Stimulated activated CD4-positive, alpha-beta T cell treated with anti-CD3 and anti-CD28 coated beads, Interleukin-4, amount 100 ng/mL, for 1 hour (primary cell): Measurements from ENCODE around the gene RBM25.
"Not testable (repeated sequence)": the region's sequence is repeated elsewhere in the genome, so short reads cannot be mapped to it uniquely, and the experiment has no call there.

Experiments used
- DNase-seq: peaks from one replicate; pipeline ENCODE4 v3.0.0-alpha.2; 2020

The RBM25 gene

DNA sequence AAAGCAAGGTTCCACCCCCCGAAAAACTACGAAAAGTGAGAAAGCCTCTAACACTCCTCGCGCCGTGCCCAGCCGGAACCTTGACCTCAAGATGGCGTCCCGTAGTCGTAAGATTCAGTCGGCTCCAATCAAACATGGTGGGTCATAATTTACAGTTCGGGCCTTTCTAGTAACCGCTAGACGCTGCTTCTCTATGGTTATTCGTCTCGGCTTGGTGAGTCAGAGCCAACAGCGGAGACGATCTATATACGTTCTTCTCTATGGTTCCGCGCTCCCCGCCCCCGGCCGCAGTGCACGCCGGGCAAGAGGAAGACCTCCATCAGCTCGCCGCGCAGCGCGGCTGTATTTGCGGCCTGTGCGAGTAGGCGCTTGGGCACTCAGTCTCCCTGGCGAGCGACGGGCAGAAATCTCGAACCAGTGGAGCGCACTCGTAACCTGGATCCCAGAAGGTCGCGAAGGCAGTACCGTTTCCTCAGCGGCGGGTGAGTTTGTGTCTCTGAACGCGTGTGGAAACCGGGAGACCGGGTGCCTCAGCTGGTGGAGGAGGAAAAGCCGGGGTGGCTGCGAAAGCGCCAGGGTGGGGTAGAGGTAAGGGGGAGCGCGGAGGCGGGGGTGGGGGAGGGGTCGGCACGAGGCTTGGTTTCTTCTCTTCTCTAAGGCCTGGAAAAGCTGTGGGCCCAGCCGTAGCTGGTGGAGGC is at the start of gene RBM25:
Gene RBM25 (plus strand): TSS at position 311 of the 698 bp plus-strand sequence. CDS start 13,108 bp downstream, outside the sequence.
- peak; percentile 93 for DNase-seq

DNA sequence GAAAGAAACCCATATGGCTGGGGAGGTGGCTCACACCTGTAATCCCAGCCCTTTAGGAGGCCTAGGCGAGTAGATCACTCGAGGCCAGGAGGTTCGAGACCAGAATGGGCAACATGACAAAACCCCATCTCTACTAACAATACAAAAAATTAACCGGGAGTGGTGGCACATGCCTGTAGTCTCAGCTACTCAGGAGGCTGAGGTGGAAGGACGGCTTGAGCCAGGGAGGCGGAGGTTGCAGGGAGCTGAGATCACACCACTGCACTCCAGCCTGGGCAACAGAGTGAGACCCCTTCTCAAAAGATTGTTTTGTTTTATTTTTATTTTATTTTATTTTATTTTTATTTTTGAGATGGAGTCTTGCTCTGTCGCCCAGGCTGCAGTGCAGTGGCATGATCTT is 47.1 kb upstream of the RBM25 start:
- DNase-seq = not testable (repeated sequence)

DNA sequence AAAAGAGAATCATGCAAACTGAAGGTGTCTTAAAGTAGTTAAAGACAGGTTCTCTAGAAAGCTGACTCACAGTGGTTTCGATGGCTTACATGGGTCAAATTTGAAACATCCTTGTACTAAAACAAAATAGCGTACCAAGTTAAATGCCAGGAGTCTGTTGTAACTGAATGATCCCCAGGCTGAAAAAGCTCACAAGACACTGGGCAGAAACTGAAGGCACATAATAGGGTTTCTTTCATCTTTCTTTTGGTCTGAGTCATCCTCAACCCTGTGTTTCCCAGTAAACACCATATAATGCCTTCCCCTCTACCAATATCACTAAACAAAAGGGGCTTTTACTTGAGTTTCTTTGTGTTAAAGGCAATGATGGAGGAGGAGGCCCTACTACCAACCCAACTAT is 44.2 kb upstream of the RBM25 start:
- DNase-seq = no peak

DNA sequence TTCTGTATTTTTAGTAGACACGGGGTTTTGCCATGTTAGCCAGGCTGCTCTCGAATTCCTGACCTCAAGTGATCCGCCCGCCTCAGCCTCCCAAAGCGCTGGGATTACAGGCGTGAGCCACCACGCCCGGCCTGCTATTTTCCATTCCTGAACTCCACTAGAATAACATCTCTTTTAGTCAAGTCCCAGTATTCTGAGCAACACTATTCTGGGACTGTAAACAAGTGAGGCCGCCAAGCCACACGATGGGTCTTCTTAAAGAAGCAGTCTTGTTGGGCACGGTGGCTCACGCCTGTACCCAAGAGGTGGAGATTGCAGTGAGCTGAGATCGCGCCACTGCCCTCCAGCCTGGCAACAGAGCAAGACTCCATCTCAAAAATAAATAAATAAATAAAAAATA is 42.8 kb upstream of the RBM25 start:
- DNase-seq = not testable (repeated sequence)

DNA sequence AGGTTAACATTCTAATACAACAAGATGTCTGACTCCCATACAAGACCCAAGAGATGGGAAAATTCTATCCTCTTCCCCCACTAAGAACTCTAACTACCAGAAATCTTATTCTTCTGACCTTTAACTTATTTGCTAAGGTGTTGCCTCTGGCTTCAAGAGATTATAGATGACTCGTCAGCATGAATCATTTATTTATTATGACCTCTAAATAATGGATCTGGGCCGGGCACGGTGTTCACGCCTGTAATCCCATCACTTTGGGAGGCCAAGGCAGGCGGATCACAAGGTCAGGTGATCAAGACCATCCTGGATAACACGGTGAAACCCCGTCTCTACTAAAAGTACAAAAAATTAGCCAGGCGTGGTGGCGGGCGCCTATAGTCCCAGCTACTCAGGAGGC is 42.3 kb upstream of the RBM25 start:
- DNase-seq = not testable (repeated sequence)

DNA sequence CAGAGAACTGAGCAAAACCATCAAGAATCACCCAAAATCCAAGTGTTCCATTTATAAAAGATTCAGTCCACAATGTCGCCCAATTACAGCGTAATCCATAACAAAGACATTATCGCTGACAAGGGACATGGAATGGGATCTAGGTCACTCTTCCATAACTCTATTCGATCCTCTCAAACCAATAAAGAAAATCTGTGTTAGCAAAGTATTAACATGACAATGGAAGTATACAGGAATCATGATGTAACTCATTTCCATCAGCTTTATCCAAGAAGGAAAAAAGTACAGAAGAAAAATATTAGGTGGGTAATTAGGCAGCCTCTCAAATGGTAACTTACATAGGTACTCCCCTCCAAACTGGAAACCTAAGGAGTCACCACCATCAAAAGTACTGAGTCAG is 36.3 kb upstream of the RBM25 start:
- no peak for DNase-seq

DNA sequence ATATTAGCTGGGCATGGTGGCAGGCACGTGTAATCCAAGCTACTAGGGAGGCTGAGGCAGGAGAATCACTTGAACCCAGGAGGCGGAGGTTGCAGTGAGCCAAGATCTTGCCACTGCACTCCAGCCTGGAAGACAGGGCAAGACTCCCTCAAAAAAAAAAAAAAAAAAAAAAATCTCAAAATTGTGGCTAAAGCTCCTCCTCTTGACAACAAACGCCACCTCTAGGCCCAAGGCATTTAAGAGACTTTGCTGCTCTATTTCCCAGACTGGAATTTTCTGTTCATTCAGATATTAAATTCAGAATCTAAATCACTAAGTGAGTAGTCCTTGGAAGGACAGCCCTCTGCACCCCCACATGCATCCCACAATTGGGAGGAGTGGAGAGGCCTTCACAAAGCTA is 32.8 kb upstream of the RBM25 start:
- no peak for DNase-seq

DNA sequence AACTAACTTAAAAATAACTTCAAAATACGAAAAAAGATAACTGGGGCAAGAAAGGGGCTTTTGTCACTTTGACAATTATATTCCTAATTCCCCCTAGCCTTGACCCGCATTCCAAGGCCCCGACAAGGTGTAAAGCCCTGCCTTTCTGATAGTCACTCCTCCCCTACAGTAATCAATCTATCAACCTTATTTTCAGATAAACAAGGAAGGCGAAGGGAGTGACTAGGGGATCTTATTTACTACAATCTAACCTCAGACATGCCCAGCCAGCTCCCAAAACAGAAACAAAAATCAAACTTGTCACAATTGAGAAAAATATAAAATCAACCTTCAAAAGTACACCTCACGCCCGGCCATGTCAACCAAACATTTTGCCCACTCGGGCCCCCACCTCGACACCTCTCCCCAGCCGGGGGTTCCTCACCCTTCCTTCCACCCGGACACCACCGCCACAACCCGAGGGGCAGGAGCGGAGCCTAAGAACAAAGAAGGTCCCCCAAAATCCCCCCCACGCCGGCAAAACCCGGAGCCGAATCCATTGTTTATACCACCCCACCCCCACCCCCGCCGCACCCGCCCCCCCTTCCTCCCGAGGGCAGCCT is 32.0 kb upstream of the RBM25 start:
- DNase-seq = no peak

DNA sequence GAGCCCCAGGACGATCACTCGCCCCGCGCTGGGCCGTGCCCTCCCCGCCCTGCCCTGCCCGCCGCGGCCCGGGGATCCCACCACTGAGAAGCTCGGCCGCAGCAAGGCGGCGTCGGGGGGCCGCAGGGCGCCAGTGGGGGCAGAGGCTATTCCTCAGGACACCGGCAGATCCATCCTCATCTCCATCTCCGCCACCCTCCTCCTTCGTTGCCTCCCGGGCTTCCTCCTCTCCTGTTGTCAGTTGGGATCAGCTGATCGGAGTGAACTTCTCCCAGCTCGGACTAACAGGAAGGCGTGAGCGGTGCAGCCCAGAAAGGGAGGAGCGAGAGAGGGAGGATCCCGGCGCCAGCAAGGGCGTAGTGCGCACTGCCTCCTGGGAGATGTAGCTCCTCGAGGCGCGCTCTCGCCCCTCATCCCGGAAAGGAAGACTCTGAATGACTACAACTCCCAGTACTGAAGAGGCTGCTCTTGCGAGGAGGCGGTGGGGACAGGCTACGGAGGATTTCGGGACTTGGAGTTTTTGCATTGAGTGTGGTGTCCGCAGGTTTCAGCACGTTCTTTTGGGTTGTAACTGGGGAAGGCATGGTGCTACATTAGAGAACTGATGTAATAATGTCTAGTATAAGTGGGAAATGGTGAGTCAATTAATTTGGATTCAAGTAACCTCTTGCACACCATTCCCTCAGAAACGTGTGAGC is 31.3 kb upstream of the RBM25 start, which contains the start of gene ZFYVE1:
Gene ZFYVE1 (minus strand): TSS at position 262 of the 698 bp plus-strand sequence. CDS start 2,598 bp downstream, outside the sequence.
- peak; percentile 88 for DNase-seq

DNA sequence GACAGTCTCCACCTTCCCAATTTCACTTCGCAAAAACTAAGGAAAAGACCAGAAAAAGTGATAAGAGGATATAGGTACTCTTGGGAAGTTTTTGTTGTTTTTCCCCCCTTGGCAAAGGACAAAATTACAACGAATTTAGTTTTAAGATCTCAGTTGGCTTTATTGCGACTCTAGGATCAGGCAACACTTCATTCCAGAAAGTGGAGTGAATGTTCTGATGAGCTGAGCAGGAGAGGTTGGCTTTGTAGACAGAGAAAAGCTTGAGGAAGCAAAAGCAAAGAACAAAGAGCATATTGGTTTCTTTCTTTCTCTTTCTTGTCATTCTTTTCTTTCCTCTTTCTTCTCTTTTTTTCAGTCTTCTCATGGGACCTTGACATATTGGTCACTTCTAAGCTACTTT is 30.8 kb upstream of the RBM25 start:
- DNase-seq = no peak

DNA sequence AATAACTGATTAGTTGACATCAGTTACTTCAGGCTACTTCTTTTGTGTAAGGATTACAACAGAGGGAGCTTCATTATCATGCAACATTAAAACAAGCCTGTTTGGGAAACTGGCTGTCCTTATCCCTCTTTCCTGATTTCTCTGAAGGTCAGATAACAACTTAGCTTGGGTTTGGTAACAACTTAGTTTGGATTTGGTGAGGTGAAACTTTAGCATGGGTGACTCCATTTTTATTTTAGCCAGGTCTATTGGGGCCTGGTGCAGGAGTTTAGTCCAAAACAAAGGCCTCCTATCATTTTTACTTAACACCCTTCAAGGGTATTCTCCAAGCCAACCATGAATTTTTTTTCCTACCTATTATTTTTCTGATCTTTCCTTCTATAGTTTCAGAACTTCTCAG is 30.4 kb upstream of the RBM25 start:
- no peak for DNase-seq

DNA sequence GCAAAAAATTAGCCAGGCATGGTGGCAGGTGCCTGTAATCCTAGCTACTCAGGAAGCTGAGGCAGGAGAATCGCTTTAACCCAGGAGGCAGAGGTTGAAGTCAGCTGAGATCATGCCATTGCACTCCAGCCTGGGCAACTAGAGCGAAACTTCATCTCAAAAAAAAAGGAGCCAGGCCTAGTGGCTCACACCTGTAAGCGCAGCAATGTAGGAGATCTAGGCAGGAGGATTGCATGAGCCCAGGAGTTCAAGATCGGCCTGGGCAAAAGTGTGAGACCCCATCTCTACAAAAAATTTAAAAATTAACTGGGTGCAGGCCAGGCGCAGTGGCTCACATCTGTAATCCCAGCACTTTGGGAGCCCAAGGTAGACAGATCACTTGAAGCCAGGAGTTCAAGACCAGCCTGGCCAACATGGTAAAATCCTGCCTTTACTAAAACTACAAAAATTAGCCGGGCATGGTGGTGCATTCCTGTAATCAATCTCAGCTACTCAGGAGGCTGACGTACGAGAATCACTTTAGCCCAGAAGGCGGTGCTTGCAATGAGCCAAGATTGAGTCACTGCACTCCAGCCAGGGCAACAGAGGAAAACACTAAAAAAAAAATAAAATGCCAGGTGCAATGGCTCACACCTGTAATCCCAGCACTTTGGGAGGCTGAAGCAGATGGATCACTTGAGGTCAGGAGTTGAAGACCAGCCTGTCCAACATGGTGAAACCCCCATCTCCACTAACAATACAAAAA is 21.5 kb upstream of the RBM25 start:
- not testable (repeated sequence) for DNase-seq

DNA sequence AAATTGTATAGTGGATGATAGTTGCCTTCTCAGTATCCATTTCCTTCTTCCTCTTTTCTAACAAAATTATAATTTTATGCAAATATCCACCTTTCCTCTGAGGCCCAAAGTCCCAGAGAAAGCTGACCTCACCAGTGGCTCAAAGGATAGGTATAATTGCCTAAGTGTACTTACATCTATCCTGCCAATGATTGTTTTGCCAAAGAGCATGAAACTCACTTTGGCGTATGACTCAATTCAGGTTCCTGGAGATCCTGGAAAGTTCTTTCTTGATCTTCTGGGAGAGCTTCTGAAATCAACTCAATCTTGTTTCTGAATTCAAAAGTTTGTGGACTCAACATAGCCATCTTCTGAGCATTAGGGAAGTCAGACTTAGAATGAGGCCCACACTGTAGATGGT is 10.5 kb upstream of the RBM25 start:
- DNase-seq = no peak

DNA sequence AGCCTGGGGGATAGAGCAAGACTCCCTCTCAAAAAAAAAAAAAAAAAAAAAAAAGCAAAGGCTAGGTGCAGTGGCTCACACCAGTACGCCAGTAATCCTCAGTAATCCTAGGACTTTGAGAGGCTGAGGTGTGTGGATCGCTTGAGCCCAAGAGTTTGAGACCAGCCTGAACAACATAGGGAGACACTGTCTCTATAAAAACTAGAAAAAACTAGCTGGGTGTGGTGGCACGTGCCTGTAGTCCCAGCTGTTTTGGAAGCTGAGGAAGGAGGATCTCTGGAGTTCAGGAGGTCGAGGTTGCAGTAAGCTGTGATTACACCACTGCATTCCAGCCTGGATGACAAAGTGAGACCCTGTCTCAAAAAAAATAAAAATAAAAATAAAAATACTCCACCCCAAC is 8.9 kb upstream of the RBM25 start:
- DNase-seq = no peak

DNA sequence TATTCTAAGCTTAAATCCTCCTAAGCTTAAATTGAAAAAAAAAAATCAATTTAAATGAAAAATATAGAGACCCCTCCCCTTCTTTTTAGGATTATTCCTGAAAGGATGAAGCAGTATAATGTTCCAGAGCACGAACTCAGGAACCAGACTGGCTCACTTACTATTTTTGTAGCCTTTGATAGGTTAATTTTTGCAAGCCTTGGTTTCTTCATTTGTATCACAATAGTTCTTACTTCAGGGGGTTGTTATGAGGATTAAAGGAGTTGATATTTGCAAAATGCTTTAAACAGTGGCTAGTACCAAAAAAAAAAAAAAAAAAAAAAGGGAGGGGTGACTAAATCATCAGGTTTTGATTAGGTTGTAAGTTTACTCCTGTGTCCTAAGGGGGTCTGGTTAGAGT is 3.1 kb upstream of the RBM25 start:
- no peak for DNase-seq

DNA sequence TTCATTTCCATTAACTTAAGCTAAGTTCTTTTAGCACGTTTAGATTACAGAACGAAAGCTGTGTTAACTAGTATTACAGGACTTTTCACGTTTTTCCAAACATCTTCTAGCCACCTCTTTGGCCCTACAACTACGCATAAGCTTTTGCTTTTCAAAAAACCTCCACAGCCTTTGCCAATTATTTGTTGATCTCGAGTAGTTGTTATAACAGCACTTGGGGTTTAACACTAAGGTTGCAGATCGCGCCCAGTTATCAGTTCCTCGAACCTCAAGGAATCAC is 450 bp upstream of the RBM25 start:
- DNase-seq = no peak

DNA sequence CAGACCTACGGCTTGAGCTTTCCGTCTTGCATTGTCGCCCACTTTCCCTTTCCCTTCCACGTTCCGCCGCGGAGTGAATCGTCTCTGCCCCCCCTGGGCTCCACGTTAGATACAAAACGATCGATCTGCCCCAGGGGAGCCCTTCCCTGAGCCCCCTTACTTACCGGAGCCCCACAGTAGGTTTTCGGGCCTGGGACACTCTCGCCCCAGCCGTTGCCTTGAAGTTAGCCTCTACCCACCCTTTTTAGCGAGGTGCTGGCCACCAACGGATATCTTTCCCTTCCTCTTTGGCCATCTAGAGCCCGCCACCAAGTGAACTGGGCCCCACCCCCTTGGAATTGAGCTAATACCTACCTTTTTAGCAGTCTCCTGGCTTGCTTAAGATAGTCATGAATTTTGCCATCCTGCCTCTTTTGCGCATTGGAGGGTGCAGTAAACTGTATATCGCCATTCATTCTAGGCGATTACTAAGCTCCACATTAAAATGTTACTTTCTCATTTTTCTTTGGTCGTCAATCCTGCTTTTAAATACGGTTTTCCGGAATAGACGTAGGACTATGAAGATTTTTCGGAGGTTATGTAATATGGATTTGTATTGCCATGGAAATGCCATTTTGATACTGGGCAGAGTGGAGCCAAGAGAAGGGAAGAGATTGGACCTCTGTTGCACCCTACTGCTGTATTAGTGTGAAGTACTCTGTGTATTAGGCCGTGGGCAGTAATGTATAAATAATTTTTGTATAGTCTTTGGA is 764 bp downstream of the RBM25 start:
- DNase-seq = no peak

DNA sequence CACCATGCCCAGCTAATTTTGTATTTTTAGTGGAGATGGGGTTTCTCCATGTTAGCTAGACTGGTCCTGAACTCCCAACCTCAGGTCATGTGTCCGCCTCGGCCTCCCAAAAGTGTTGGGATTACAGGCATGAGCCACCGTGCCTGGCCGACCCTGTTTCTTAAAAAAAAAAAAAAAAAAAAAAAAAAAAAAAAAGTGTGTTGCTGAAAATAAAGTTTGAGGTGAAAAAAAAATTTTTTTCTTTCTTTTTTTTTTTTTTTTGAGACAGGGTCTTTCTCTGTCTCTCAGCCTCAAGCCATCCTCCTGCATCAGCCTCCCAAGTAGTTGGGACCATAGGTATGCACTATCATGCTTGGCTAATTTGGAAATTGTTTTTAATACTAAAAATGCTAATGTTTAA is 11.3 kb downstream of the RBM25 start:
- DNase-seq = no peak

DNA sequence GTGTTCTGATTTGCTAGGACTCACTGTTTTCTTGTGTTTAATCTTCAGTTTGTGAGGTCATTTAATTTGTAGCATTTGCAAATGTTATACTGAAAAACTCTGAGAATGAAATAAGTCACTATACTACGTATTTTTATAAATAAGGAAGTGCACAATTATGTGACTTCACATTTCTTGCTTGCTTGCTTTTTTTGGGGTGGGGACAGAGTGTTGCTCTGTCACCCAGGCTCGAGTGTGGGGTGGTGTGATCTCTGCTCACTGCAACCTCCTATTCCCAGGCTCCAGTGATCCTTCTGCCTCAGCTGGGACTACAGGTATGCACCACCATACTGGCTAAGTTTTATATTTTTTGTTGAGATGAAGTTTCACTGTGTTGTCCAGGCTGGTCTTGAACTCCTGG is 32.7 kb downstream of the RBM25 start:
- no peak for DNase-seq

DNA sequence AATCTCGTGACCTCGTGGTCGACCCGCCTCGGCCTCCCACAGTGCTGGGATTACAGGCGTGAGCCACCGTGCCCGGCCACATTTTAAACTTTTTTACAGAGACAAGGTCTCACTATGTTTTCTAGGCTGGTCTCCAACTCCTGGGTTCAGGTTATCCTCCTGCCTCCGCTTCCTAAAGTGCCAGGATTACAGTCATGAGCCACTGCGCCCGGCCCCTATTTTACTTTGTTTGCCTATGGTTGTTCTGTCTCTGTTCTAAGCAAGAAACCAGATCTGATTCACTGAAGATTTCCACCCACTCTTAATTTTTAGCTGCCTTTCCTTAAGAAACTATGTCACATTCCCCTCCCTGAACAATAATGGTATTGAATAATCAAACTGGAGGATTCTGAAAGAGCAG is 39.1 kb downstream of the RBM25 start:
- DNase-seq = no peak

DNA sequence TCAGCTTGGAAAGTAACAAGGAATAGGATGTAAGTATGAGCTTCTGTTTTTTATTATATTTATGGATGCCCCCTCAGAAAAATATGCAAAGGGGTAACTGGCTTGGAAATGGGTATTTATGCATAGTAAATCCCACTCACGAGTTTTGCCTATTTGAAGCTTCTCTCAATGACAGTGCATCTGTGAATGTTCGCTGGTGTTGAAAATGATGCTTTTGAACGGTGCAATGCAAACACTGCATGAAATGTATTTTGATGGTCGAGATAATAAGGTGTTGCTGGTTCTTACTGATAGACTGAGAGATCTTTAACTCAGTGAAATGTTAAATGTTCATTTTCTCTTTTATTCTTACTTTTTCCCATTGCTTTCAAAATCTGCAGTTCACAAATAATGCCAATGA is 42.0 kb downstream of the RBM25 start:
- no peak for DNase-seq

DNA sequence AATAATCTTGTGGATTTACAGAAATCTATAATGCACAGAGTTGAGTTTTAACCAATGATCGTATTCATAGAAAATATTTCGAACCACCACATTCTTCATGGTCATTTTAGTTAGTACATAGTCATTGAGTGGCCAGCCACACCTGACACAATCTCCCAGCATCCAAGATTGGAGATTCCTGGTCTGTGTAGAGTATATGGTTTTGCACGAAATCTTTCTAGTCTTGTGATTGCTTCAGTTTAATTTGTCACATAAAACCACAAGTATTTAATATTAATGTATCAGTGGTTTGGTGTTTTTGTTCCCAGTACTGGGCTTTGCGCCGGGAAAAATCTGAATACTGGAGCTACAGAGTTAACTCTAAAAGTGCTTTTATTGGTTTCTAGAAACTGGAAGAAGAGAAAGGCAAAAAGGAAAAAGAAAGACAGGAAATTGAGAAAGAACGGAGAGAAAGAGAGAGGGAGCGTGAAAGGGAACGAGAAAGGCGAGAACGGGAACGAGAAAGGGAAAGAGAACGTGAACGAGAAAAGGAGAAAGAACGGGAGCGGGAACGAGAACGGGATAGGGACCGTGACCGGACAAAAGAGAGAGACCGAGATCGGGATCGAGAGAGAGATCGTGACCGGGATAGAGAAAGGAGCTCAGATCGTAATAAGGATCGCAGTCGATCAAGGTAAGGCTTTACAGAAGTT is 44.6 kb downstream of the RBM25 start:
- no peak for DNase-seq
